Hematopoietic multipotent progenitor cell treated with erythropoietin and hydrocortisone succinate and interleukin-3 and kit ligand, for 17 days (in vitro differentiated cells): Measurements from ENCODE around the gene ZNF837.
A peak's percentile ranks its signal among the peaks of the same experiment; 100 is the strongest.
"Not testable (repeated sequence)": the region's sequence is repeated elsewhere in the genome, so short reads cannot be mapped to it uniquely, and the experiment has no call there.

Experiments
- DNase-seq: peaks from one replicate; pipeline ENCODE4 v3.0.0-alpha.2; 2015; ENCODE audit warnings: low spot score

ZNF837 gene

GRCh38 chr19:58350001-58350861 lies 30.6 kb downstream of the ZNF837 start:
- DNase-seq, result no peak

- no peak for DNase-seq
These were observed 31.2 kb downstream of the ZNF837 start for GRCh38 chr19:58349590-58349989.

GRCh38 chr19:58348080-58348479 lies 32.8 kb downstream of the ZNF837 start:
- DNase-seq, result not testable (repeated sequence)

- no peak for DNase-seq
These were observed 33.6 kb downstream of the ZNF837 start for GRCh38 chr19:58346961-58347929.

- DNase-seq, result no peak
These were observed 35.3 kb downstream of the ZNF837 start for GRCh38 chr19:58345558-58345957.

- no peak for DNase-seq
These were observed 41.8 kb downstream of the ZNF837 start for GRCh38 chr19:58338825-58339558.

GRCh38 chr19:58338336-58338735 lies 42.5 kb downstream of the ZNF837 start:
- no peak for DNase-seq

GRCh38 chr19:58336820-58337219 lies 44.0 kb downstream of the ZNF837 start:
- no peak for DNase-seq

GRCh38 chr19:58336216-58336615 lies 44.6 kb downstream of the ZNF837 start:
- no peak for DNase-seq

GRCh38 chr19:58335630-58336029 lies 45.2 kb downstream of the ZNF837 start:
- DNase-seq, result no peak

GRCh38 chr19:58334691-58335249 lies 46.1 kb downstream of the ZNF837 start:
- DNase-seq, result no peak

- DNase-seq, result no peak
These were observed 48.1 kb downstream of the ZNF837 start for GRCh38 chr19:58332697-58333096.

GRCh38 chr19:58330458-58330857 lies 50.4 kb downstream of the ZNF837 start:
- peak; percentile 25 for DNase-seq

GRCh38 chr19:58328999-58329398 lies 51.8 kb downstream of the ZNF837 start:
- DNase-seq, result peak; percentile 18

- DNase-seq, result peak; percentile 96
These were observed 53.7 kb downstream of the ZNF837 start, which contains the start of gene ZSCAN22 for GRCh38 chr19:58326914-58327726. TSS of gene ZSCAN22 (plus strand) at chr19:58326994. CDS start at chr19:58334803, 7,809 bp downstream.

- no peak for DNase-seq
These were observed 54.3 kb downstream of the ZNF837 start for GRCh38 chr19:58326501-58326913.

- DNase-seq, result no peak
These were observed 55.4 kb downstream of the ZNF837 start for GRCh38 chr19:58325311-58326022.

GRCh38 chr19:58319241-58319640 lies 61.6 kb downstream of the ZNF837 start:
- no peak for DNase-seq

GRCh38 chr19:58318297-58318696 lies 62.5 kb downstream of the ZNF837 start:
- no peak for DNase-seq
